Upper lobe of left lung (tissue), 4 donors: ENCODE data around the gene GNG7.

ENCODE experiments used
- POLR2A ChIP-seq, 4 donors: fragments of 450-650 bp; IDR thresholded peaks; one replicate each; pipeline ENCODE4 v1.5.1; 2016 to 2017; ENCODE audit warnings: antibody characterized with exemption in 4 of 4, mild to moderate bottlenecking in 2 of 4
- POLR2AphosphoS5 ChIP-seq, 2 donors: sonication (generic); formaldehyde crosslinking; IDR thresholded peaks; one replicate each; pipeline ENCODE4 v1.5.1; 2017; ENCODE audit warnings: antibody characterized with exemption in 2 of 2
- TF ChIP-seq, protein P1 (sequence below), 6 experiments: fragments of 450-650 bp in 4 of 6; fragments of 200-600 bp in 2 of 6; sonication (generic) in 2 of 6; IDR thresholded peaks; one replicate each; pipeline ENCODE4 v1.5.1; 2016 to 2019; ENCODE audit warnings: antibody characterized with exemption in 6 of 6

DNA sequence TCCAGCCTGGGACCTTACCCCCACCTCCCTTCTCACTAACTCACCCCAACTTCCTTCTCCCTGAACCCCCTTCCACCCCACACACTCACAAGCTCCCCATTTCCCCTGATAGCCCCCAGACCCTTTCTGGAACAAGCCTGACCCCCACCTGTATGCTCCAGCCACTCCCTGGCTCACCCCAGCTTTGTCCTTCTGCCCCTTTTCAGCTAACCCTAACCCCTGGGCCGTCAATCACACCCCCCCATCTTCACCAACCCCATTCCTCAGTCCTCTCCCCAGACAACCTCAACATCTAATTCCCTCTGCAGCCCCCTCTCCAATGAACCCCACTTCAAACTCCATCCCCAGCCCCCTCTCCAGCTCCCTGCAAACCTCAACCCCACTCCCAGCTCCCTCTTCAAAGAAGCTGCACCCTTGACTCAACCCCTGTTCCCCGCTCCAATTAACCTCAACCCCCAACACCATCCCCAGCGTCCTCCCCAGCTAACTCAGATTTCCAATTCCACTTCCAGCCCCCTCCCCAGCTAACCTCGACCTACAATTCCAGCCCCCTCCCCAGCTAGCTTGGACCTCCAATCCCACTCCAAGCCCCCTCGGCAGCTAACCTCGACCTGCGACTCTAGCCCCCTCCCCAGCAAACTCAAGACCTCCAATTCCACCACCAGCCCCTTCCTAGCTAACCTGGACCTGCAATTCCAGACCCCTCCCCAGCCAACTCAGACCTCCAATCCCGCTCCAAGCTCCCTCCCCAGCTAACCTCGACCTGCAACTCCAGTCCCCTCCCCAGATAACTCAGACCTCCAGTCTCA lies 929 bp downstream of the GNG7 start:
- TF ChIP-seq, protein P1, sequence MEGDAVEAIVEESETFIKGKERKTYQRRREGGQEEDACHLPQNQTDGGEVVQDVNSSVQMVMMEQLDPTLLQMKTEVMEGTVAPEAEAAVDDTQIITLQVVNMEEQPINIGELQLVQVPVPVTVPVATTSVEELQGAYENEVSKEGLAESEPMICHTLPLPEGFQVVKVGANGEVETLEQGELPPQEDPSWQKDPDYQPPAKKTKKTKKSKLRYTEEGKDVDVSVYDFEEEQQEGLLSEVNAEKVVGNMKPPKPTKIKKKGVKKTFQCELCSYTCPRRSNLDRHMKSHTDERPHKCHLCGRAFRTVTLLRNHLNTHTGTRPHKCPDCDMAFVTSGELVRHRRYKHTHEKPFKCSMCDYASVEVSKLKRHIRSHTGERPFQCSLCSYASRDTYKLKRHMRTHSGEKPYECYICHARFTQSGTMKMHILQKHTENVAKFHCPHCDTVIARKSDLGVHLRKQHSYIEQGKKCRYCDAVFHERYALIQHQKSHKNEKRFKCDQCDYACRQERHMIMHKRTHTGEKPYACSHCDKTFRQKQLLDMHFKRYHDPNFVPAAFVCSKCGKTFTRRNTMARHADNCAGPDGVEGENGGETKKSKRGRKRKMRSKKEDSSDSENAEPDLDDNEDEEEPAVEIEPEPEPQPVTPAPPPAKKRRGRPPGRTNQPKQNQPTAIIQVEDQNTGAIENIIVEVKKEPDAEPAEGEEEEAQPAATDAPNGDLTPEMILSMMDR (IDR thresholded peaks at IDR 0.05) = no peak
- no peak for TF ChIP-seq POLR2A (IDR thresholded peaks at IDR 0.05)
- TF ChIP-seq POLR2AphosphoS5 (IDR thresholded peaks at IDR 0.05) = no peak
